ENCODE results near the gene BOC. TPM values are rescaled to one million over a fixed set of nuclear protein-coding genes. Genes with fewer than 3 reads are reported as not detected.
A peak's percentile ranks its signal among the peaks of the same experiment; 100 is the strongest.

Gene BOC
- total and polyA plus RNA-seq, 2 experiments from 2014 or later = 17.9 to 28.2 TPM

- 28% methylated on average over 7 of the region's 7 CpGs for WGBS (ENCODE audit: low lambda C conversion rate, missing lambda C conversion rate)
- H3K27ac ChIP-seq = peak overlapping the region; percentile 44
- no peaks in the 10 kb centered on the region for H3K9me3 ChIP-seq (ENCODE audit: low read depth)
- H3K4me1 ChIP-seq (ENCODE audit: insufficient read depth) = peaks cover 26% of the 10 kb centered on the region
- TF ChIP-seq CTCF (IDR thresholded peaks at IDR 0.05; ENCODE audit: poor library complexity) = no peak
- no peak for TF ChIP-seq EZH2phosphoT487 (IDR thresholded peaks at IDR 0.05; ENCODE audit: low read depth, severe bottlenecking, unreplicated experiment)
- TF ChIP-seq EZH2 (IDR thresholded peaks at IDR 0.05; ENCODE audit: borderline replicate concordance) = no peak
- no peak overlapping the region for H2AFZ ChIP-seq
- H3K9me2 ChIP-seq (replicated peaks; ENCODE audit: insufficient read depth) = no peaks in the 10 kb centered on the region
- peak; percentile 21 for DNase-seq (ENCODE audit: low spot score)
- peak overlapping the region; percentile 40 for H3K4me2 ChIP-seq
- H3K36me3 ChIP-seq (replicated peaks; ENCODE audit: insufficient read depth, low read depth) = no peaks in the 10 kb centered on the region
- H4K20me1 ChIP-seq (ENCODE audit: insufficient read depth, poor library complexity, severe bottlenecking) = no peaks in the 10 kb centered on the region
- no peaks in the 10 kb centered on the region for H3K27me3 ChIP-seq
- peaks cover 24% of the 10 kb centered on the region for H3K79me2 ChIP-seq
- no peak overlapping the region for H3K4me3 ChIP-seq
These were observed 30.1 kb downstream of the BOC start for GRCh38 chr3:113241292-113242095.

DNA sequence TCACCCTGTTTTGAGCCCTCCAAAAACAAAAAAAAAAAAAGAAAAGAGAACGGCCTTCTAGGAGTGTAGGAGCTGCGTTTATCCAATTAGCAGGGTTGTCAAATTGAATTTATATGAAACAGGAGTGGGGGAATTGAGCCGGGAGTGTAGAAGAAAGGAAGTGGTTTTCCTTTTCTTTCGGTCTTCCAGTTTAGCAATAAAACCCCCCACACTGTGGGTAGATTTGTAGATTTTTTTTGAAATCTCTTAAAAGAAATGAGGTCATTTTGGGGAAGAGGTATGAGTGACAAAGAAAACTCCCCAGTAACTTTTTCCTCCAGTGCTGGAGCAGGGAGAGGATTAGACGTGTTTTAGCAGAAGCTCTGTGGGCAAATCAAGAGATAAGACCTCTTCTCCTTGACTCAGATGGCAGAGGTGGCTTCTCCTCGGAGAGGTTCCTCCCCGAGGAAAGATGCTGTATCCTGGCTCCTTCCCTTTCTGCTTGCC, 30.8 kb downstream of the BOC start:
- TF ChIP-seq EZH2 (IDR thresholded peaks at IDR 0.05; ENCODE audit: borderline replicate concordance) = no peak
- no peak for TF ChIP-seq CTCF (IDR thresholded peaks at IDR 0.05; ENCODE audit: poor library complexity)
- TF ChIP-seq EZH2phosphoT487 (IDR thresholded peaks at IDR 0.05; ENCODE audit: low read depth, severe bottlenecking, unreplicated experiment) = no peak
- Histone ChIP-seq H3K27ac (peak overlapping the region; percentile 44), H3K9me2 (replicated peaks; ENCODE audit: insufficient read depth) (no peaks in the 10 kb centered on the region), H3K9me3 (ENCODE audit: low read depth) (no peaks in the 10 kb centered on the region), H3K36me3 (replicated peaks; ENCODE audit: insufficient read depth, low read depth) (no peaks in the 10 kb centered on the region), H4K20me1 (ENCODE audit: insufficient read depth, poor library complexity, severe bottlenecking) (no peaks in the 10 kb centered on the region), H3K79me2 (peaks cover 20% of the 10 kb centered on the region), H3K4me3 (no peak overlapping the region), H2AFZ (no peak overlapping the region), H3K27me3 (no peaks in the 10 kb centered on the region), H3K4me2 (peak overlapping the region; percentile 40), H3K4me1 (ENCODE audit: insufficient read depth) (peaks cover 31% of the 10 kb centered on the region)
- no peak for DNase-seq (ENCODE audit: low spot score)
- WGBS (ENCODE audit: low lambda C conversion rate, missing lambda C conversion rate) = 27% methylated on average over 7 of the region's 7 CpGs

DNA sequence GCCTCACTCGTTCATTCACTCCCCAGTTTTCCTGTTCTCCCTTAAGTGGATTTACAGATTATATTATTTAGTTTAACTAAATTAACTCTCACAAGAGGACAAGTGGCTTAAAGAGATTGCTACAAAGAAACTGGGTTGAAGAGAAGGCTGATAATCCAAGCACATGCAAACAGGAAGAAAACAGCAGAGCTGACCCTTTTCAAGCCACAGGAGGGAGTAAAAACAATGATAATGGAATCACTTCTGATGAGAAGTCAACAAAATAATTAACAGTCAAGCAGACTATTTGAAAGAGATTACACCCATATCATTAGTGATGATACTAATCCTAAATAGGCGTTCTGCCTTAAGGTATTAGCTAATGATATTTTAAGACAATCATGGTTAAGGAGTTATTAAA, 31.7 kb downstream of the BOC start:
- Histone ChIP-seq H3K4me3 (no peak overlapping the region), H4K20me1 (ENCODE audit: insufficient read depth, poor library complexity, severe bottlenecking) (peaks cover 6% of the 10 kb centered on the region), H3K27me3 (no peaks in the 10 kb centered on the region), H3K27ac (no peak overlapping the region), H3K4me1 (ENCODE audit: insufficient read depth) (peaks cover 31% of the 10 kb centered on the region), H3K36me3 (replicated peaks; ENCODE audit: insufficient read depth, low read depth) (no peaks in the 10 kb centered on the region), H3K4me2 (no peak overlapping the region), H2AFZ (no peak overlapping the region), H3K79me2 (peaks cover 18% of the 10 kb centered on the region), H3K9me3 (ENCODE audit: low read depth) (no peaks in the 10 kb centered on the region), H3K9me2 (replicated peaks; ENCODE audit: insufficient read depth) (no peaks in the 10 kb centered on the region)
- 67% methylated on average over 2 of the region's 2 CpGs for WGBS (ENCODE audit: low lambda C conversion rate, missing lambda C conversion rate)
- no peak for DNase-seq (ENCODE audit: low spot score)
- TF ChIP-seq CTCF (IDR thresholded peaks at IDR 0.05; ENCODE audit: poor library complexity) (no peak), EZH2 (IDR thresholded peaks at IDR 0.05; ENCODE audit: borderline replicate concordance) (no peak)
